BJ (cell line): ENCODE data around the gene TACO1. TPM values are rescaled to one million over a fixed set of nuclear protein-coding genes. Genes with fewer than 3 reads are reported as not detected.

Experiments
- CTCF ChIA-PET: fragments of 350-600 bp; formaldehyde crosslinking; extraction: SDS; loops from one replicate; lab custom pipeline; 2021; ENCODE audit warnings: antibody characterized with exemption, inconsistent platforms; lab: Yijun Ruan, JAX
- POLR2A ChIA-PET: fragments of 300-600 bp; sonication (Branson Sonifier 250); formaldehyde crosslinking; extraction: SDS; loops from one replicate; lab custom pipeline; 2021; ENCODE audit warnings: antibody characterized with exemption; lab: Charles Lee
- DNase-seq: peaks from one replicate; pipeline ENCODE4 v3.0.0-alpha.2; 2011; ENCODE audit warnings: low read depth
- H3K27me3 ChIP-seq: 2 replicates; pipeline ENCODE4 v1.6.0; 2011; ENCODE audit warnings: low read length; ENCODE audit not compliant: control insufficient read depth, insufficient read depth
- H3K36me3 ChIP-seq: 2 replicates; pipeline ENCODE4 v1.5.1; 2011; ENCODE audit warnings: low read length; ENCODE audit not compliant: control insufficient read depth, insufficient read depth
- H3K4me3 ChIP-seq: 2 replicates; pipeline ENCODE4 v1.5.1; 2011; ENCODE audit warnings: low read depth, mild to moderate bottlenecking, control low read depth, low read length
- polyA plus RNA-seq: library from polyadenylated mRNA; depleted of rRNA; stranded (reverse); fragments of >200 nt; gene quantifications from 2 replicates; pipeline ENCODE4 v1.2.3, GENCODE V29; 2011
- TF ChIP-seq, protein P1 (sequence below): IDR thresholded peaks from 2 replicates; pipeline ENCODE4 v1.5.1; 2011; ENCODE audit warnings: low read depth, mild to moderate bottlenecking, control low read depth, inconsistent platforms, low read length, moderate library complexity; ENCODE audit not compliant: insufficient read depth

TACO1 gene
- polyA plus RNA-seq, 1 experiment, result 23.5 TPM

- no peak for DNase-seq
- ChIA-PET POLR2A (no interaction called here), CTCF (interaction anchor here (2.1 kb wide), 1 partner anchor 19 kb away, joined by 8 read pairs; no protein-coding TSS in a partner anchor)
- no peak overlapping the region for H3K4me3 ChIP-seq
- peaks cover 13% of the 10 kb centered on the region for H3K36me3 ChIP-seq
- TF ChIP-seq, protein P1, sequence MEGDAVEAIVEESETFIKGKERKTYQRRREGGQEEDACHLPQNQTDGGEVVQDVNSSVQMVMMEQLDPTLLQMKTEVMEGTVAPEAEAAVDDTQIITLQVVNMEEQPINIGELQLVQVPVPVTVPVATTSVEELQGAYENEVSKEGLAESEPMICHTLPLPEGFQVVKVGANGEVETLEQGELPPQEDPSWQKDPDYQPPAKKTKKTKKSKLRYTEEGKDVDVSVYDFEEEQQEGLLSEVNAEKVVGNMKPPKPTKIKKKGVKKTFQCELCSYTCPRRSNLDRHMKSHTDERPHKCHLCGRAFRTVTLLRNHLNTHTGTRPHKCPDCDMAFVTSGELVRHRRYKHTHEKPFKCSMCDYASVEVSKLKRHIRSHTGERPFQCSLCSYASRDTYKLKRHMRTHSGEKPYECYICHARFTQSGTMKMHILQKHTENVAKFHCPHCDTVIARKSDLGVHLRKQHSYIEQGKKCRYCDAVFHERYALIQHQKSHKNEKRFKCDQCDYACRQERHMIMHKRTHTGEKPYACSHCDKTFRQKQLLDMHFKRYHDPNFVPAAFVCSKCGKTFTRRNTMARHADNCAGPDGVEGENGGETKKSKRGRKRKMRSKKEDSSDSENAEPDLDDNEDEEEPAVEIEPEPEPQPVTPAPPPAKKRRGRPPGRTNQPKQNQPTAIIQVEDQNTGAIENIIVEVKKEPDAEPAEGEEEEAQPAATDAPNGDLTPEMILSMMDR, result no peak
- no peaks in the 10 kb centered on the region for H3K27me3 ChIP-seq
These were observed 7.9 kb upstream of the TACO1 start for GRCh38 chr17:63592797-63593196.

DNA sequence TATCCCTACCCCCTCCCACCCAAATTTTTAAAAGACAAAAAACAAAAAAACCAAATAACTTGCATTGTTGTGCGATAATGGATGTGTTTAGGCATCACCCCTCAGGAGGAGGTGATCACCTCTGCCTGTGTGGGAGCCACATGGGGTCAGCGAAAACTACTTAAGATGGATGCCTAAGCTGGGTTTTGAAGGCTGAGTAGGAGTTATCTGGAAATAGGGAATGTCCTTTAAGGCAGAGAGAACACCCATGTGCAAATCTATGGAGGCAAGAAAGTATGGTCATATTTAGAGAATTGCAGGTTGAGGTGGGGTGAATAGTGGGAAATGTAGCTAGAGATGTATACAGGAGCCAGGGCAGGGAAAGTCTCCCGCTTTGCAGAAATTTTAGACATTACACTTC lies 5.6 kb upstream of the TACO1 start:
- no peak for DNase-seq
- Histone ChIP-seq H3K4me3 (no peak overlapping the region), H3K36me3 (peaks cover 4% of the 10 kb centered on the region), H3K27me3 (no peaks in the 10 kb centered on the region)
- POLR2A ChIA-PET, result no interaction called here
- TF ChIP-seq, protein P1, result no peak
- CTCF ChIA-PET, result interaction anchor here (1.0 to 1.1 kb wide), 2 partner anchors 11 to 170 kb away, joined by 3 to 5 read pairs; no protein-coding TSS in a partner anchor

DNA sequence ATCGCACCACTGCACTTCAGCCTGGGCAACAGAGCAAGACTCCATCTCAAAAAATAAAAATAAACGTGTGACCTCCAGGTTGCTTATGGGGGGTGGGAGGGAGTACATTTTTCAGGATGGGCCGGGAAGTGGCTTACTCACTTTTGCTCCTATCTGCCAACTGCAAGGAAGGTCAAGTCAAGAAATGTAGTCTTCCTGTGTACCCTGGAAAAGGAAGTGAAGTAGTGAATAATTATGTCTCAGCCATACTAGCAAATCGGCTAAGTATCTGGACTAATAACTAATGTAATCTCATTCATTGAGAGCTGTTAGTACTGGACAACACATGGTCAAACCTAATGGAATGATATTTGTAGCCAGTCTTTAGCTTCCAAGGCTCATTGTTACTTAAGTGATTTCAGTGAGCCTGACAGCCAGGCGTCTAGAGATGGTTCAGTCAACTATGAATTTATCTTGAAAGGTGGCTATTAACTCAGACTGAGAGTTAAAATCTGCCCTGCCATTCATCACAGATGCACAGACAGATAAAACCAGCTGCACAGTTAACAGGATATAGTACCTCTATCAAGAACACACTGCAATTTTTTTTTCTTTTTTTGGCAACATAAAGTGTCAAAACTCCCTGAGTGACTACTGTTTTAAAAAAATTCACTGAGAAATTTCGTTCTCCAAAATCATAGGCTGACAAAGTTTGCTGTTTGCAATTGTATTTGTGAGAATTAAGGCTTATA lies 3.7 kb upstream of the TACO1 start:
- CTCF ChIA-PET, result interaction anchor here (0.9 kb wide), 1 partner anchor 14 kb away, joined by 3 read pairs; no protein-coding TSS in a partner anchor

DNA sequence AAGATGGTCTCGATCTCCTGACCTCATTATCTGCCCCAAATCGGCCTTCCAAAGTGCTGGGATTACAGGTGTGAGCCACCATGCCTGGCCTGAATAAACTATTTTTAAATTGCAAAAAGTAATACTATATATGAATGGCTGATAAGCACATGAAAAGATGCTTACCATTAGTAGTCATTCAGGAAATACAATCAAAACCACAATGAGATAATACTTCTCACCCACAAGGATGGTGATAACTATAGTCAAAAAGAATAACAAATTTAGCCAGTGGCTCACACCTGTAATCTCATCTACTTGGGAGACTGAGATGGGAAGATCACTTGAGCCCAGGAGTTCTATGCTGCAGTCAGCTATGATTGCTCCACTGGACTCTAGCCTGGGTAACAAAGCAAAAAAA lies 2.4 kb upstream of the TACO1 start:
- no peaks in the 10 kb centered on the region for H3K27me3 ChIP-seq
- ChIA-PET POLR2A (no interaction called here), CTCF (no interaction called here)
- TF ChIP-seq, protein P1, result no peak
- H3K4me3 ChIP-seq, result no peak overlapping the region
- no peak for DNase-seq
- no peaks in the 10 kb centered on the region; the same call in 1 of the 2 replicates for H3K36me3 ChIP-seq

More for the DNA sequence above, 3.7 kb upstream of the TACO1 start:
- Histone ChIP-seq H3K4me3 (no peak overlapping the region), H3K27me3 (no peaks in the 10 kb centered on the region), H3K36me3 (peaks cover 2% of the 10 kb centered on the region)
- POLR2A ChIA-PET, result no interaction called here
- DNase-seq, result no peak
- TF ChIP-seq, protein P1, result no peak
